Colonic mucosa (tissue), 4 donors: ENCODE measurements around the gene SLC22A17. TPM values are rescaled to one million over a fixed set of nuclear protein-coding genes. Genes with fewer than 3 reads are reported as not detected.
A peak's percentile ranks its signal among the peaks of the same experiment; 100 is the strongest.
"Not testable (repeated sequence)": the region's sequence is repeated elsewhere in the genome, so short reads cannot be mapped to it uniquely, and the experiment has no call there.

Source experiments
- DNase-seq: peaks from one replicate; pipeline ENCODE4 v3.0.0-alpha.2; 2020
- H3K27ac ChIP-seq: fragments of 200-600 bp; one replicate; pipeline ENCODE4 v1.8.0; 2021
- H3K27me3 ChIP-seq: fragments of 200-600 bp; one replicate; pipeline ENCODE4 v1.8.0; 2021
- H3K36me3 ChIP-seq: fragments of 200-600 bp; one replicate; pipeline ENCODE4 v1.8.0; 2021
- H3K4me1 ChIP-seq: fragments of 200-600 bp; one replicate; pipeline ENCODE4 v1.8.0; 2021; ENCODE audit warnings: mild to moderate bottlenecking
- H3K4me3 ChIP-seq: fragments of 200-600 bp; one replicate; pipeline ENCODE4 v1.8.0; 2021
- H3K9ac ChIP-seq, 2 donors: one replicate each; pipeline ENCODE4 v1.7.0; 2013; ENCODE audit warnings: control low read depth in 2 of 2, low read depth in 2 of 2, low read length in 2 of 2
- H3K9me3 ChIP-seq: fragments of 200-600 bp; one replicate; pipeline ENCODE4 v1.8.0; 2021
- intact Hi-C: fragments of 100-400 bp; cut with DNase I; formaldehyde crosslinking; loops from one replicate; pipeline ENCODE4 v1.14.1; 2022
- total RNA-seq, 2 donors: library from RNA; stranded (reverse); fragmentation: NEBNext Ultra II Directional in 1 of 2; extraction: Animal tissue kit (Norgen Biotek cat#: 25700) in 1 of 2; gene quantifications; one replicate each; pipeline ENCODE4 v1.2.1, GENCODE V29; 2021
- TF ChIP-seq, protein P1 (sequence below): fragments of 200-600 bp; IDR thresholded peaks from one replicate; pipeline ENCODE4 v1.8.0; 2022; ENCODE audit warnings: antibody characterized with exemption, mild to moderate bottlenecking
- donor health status: healthy.
- donor health status: DM: no; HTN: no; CAD: no.
- donor health status: DM: no; HTN: no; CAD: no.

The SLC22A17 gene
- total RNA-seq, 2 donors from 2014 or later = 3.9 to 6.7 TPM

DNA sequence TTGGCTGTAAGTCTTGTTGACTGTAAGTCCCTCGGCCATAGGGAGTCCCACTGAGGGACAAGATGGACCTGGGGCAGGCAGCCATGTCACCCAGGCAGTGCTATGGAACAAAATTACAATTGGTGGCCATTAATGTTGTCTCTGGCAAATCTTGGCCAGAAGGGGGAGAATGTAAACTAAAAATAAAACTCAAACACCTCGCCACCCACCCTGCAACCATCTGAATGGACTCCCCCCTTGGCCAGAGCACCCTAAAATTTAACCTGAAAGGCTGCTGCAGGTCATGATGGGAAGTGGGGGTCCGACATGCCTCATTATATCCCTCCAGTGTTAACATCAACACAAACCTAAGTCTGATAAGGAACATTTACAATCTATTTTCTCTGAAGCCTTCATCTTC, 8.2 kb downstream of the SLC22A17 start:
- TF ChIP-seq, protein P1, sequence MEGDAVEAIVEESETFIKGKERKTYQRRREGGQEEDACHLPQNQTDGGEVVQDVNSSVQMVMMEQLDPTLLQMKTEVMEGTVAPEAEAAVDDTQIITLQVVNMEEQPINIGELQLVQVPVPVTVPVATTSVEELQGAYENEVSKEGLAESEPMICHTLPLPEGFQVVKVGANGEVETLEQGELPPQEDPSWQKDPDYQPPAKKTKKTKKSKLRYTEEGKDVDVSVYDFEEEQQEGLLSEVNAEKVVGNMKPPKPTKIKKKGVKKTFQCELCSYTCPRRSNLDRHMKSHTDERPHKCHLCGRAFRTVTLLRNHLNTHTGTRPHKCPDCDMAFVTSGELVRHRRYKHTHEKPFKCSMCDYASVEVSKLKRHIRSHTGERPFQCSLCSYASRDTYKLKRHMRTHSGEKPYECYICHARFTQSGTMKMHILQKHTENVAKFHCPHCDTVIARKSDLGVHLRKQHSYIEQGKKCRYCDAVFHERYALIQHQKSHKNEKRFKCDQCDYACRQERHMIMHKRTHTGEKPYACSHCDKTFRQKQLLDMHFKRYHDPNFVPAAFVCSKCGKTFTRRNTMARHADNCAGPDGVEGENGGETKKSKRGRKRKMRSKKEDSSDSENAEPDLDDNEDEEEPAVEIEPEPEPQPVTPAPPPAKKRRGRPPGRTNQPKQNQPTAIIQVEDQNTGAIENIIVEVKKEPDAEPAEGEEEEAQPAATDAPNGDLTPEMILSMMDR = no peak
- no peak for DNase-seq
- no peak overlapping the region for H3K9ac ChIP-seq
- H3K36me3 ChIP-seq = no peaks in the 10 kb centered on the region
- no peak overlapping the region for H3K27ac ChIP-seq
- H3K4me1 ChIP-seq = no peaks in the 10 kb centered on the region
- intact Hi-C loops = no loop called here
- no peak overlapping the region for H3K4me3 ChIP-seq
- H3K9me3 ChIP-seq = no peaks in the 10 kb centered on the region
- no peaks in the 10 kb centered on the region for H3K27me3 ChIP-seq

DNA sequence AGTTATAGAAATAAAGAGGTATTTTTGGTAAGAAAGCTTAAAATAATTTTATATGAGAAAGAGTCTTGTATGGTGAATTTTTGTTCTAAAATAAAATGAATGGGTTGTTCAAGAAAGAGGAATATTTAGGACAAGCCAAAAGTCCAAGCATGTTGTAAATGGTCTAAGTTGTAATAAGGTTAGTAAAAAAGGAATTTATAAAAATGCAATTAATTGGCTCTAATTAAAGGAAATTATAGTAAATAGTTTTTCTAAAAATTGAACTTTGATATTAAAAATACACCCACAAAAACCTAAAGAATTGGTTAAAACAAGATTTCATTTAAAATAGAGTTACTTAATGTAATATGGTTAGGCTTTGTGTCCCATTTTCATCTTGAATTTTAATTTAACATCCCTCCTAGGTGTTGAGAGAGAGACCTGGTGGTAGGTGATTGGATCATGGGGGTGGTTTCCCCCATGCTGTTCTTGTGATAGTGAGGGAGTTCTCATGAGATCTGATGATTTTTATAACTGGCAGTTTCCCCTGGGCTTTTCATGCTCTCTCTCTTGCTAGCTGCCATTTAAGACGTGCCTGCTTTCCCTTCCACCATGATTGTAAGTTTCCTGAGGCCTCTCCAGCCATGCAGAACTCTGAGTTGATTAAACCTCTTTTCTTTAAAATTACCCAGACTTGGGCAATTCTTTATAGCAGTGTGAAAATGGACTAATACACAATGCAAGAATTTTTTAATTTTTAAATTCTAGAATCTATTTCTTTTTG, 13.0 kb downstream of the SLC22A17 start:
- no peaks in the 10 kb centered on the region for H3K27me3 ChIP-seq
- intact Hi-C loops = no loop called here
- no peak for DNase-seq

DNA sequence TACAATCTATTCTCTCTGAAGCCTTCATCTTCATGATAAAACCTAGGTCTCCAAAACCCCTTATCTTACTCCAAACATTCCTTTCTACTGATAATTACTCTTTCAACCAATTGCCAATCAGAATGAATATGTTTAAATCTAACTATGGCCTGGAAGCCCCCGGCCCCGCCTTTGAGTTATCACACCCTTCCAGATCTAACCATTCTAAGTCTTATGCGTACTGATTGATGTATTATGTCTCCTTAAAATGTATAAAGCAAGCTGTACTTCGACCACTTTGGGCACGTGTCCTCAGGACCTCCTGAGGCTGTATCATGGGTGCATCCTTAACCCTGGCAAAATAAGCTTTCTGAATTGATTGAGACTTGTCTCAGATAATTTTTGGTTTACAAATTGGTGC, 17.1 kb downstream of the SLC22A17 start:
- intact Hi-C loops = no loop called here
- no peak overlapping the region for H3K9ac ChIP-seq

More for the DNA sequence above, 13.0 kb downstream of the SLC22A17 start:
- TF ChIP-seq, protein P1 = no peak
- Histone ChIP-seq H3K9ac (no peak overlapping the region), H3K9me3 (no peaks in the 10 kb centered on the region), H3K27ac (no peak overlapping the region), H3K4me3 (no peak overlapping the region), H3K36me3 (no peaks in the 10 kb centered on the region), H3K4me1 (no peaks in the 10 kb centered on the region)

DNA sequence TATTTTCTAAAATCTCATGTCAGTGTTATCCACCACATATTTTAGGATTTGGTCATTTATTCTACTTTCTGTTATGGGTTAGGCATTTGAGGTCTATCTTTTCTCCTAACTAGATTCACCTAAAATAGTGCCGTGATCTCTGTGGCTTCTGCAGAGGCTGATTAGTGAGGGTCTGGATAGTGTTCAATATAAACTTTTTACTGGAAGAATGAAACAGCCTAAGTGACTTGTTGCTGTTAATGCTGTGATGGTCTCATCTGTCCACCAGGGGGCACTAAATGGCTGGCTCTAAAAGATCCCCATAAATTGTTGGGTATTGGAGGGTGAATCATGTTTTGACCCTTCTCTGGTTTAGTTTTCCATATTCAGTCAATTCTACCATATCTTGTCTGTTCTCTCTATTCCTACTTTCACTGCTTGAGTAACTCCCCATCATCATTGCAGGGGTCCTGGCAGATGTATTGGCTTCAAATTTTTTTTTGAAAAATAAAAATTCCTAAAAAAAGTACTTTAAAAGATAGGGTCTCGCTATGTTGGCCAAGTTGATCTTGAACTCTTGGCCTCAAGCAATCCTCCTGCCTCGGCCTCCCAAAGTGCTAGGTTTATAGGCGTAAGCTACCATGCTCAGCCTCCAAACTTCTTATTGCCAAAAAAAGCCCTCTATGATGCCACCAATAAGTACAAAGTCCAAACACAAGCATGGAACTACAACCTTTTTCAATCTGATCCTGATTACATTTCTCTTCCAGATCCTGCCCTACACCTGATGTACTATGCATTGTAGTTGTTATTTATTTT, 24.5 kb downstream of the SLC22A17 start:
- peak; percentile 79 for DNase-seq
- H3K4me3 ChIP-seq = no peak overlapping the region
- H3K27ac ChIP-seq = no peak overlapping the region
- H3K36me3 ChIP-seq = peaks cover 10% of the 10 kb centered on the region
- H3K4me1 ChIP-seq = no peaks in the 10 kb centered on the region
- no peaks in the 10 kb centered on the region for H3K27me3 ChIP-seq
- TF ChIP-seq, protein P1 = peak; percentile 90
- H3K9me3 ChIP-seq = no peaks in the 10 kb centered on the region
- H3K9ac ChIP-seq = no peak overlapping the region
- intact Hi-C loops = loop anchor here (5.0 to 10.0 kb wide), 4 partner anchors 54 to 147 kb away; no protein-coding TSS in a partner anchor

More for the DNA sequence above, 17.1 kb downstream of the SLC22A17 start:
- H3K4me1 ChIP-seq = no peaks in the 10 kb centered on the region
- TF ChIP-seq, protein P1 = no peak
- peak; percentile 3 for DNase-seq
- no peaks in the 10 kb centered on the region for H3K36me3 ChIP-seq
- H3K27me3 ChIP-seq = no peaks in the 10 kb centered on the region
- H3K9me3 ChIP-seq = no peaks in the 10 kb centered on the region
- no peak overlapping the region for H3K4me3 ChIP-seq
- no peak overlapping the region for H3K27ac ChIP-seq

DNA sequence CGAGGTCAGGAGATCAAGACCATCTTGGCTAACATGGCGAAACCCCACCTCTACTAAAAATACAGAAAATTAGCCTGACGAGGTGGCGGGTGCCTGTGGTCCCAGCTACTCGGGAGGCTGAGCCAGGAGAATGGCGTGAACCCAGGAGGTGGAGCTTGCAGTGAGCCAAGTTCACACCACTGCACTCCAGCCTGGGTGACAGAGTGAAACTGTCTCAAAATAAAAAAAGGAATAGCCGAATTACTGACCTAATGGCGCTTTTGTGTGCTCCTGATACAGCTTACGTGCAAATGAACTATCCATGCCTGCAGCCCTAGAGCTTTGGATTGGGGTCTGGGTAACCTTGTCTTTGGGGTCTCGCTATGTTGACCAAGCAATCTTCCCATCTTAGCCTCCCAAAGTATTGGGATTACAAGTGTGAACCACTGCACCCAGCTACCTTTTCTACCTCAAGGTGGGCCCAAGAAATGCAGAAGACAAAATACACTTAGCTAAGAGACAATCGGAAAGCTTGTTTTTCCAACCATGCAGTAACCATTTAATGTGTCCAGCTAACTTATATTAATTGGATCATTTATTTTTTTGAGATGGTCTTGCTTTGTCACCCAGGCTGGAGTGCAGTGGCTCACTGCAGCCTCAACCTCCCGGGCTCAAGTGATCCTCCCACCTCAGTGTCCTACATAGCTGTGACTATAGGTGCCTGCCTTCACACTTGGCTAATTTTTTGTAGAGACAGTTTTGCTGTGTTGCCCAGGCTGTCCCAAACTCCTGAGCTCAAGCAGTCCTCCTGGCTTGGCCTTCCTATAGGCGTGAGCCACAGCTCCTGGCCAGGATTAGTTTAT, 26.0 kb downstream of the SLC22A17 start:
- Histone ChIP-seq H3K9ac (no peak overlapping the region), H3K9me3 (no peaks in the 10 kb centered on the region), H3K36me3 (peaks cover 10% of the 10 kb centered on the region), H3K27ac (no peak overlapping the region), H3K27me3 (no peaks in the 10 kb centered on the region), H3K4me3 (no peak overlapping the region), H3K4me1 (no peaks in the 10 kb centered on the region)
- TF ChIP-seq, protein P1 = no peak
- intact Hi-C loops = loop anchor here (5.0 to 10.0 kb wide), 4 partner anchors 56 to 148 kb away; no protein-coding TSS in a partner anchor
- DNase-seq = no peak

DNA sequence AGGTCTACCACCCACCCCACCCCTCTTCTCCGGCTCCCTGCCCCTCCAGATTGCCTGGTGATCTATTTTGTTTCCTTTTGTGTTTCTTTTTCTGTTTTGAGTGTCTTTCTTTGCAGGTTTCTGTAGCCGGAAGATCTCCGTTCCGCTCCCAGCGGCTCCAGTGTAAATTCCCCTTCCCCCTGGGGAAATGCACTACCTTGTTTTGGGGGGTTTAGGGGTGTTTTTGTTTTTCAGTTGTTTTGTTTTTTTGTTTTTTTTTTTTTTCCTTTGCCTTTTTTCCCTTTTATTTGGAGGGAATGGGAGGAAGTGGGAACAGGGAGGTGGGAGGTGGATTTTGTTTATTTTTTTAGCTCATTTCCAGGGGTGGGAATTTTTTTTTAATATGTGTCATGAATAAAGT, 26.9 kb downstream of the SLC22A17 start:
- peaks cover 10% of the 10 kb centered on the region for H3K36me3 ChIP-seq
- not testable (repeated sequence) for H3K9me3 ChIP-seq, H3K27me3 ChIP-seq, H3K4me3 ChIP-seq, H3K4me1 ChIP-seq, DNase-seq, H3K27ac ChIP-seq, H3K9ac ChIP-seq
- intact Hi-C loops = loop anchor here (5.0 to 10.0 kb wide), 4 partner anchors 57 to 149 kb away; no protein-coding TSS in a partner anchor
